IMR-90 (cell line): Measurements from ENCODE around the gene ABITRAM.

Experiments used
- POLR2A ChIP-seq: IDR thresholded peaks from 2 replicates; pipeline ENCODE4 v1.6.1; 2012; ENCODE audit warnings: mild to moderate bottlenecking, low read depth, low read length
- RAD21 ChIP-seq: IDR thresholded peaks from 2 replicates; pipeline ENCODE4 v1.6.1; 2012; ENCODE audit warnings: low read length, improper control_type of control experiment
- TF ChIP-seq, protein P1 (sequence below): conservative IDR thresholded peaks from 2 replicates; pipeline ENCODE4 v1.5.1; 2012; ENCODE audit warnings: mild to moderate bottlenecking, low read depth, low read length, improper control_type of control experiment

DNA sequence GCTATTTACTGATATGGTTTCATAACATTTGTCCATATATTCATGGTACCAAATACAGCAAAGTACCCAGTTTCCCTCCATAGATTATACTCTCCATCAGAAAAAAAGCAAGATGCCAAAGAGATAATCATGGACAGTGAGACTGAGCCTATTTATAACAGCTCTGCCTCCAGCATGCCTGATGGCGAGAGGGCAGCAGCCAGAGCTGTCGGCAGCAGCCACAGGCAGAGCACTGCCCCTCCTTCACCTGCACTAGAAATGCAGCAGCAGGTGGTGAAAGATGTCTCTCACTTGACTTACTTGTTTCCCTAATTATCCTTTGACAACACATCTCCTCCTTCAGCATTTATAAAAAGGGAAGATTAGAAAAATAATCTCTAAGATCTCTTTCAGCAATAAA is 46.7 kb downstream of the ABITRAM start:
- TF ChIP-seq, protein P1, sequence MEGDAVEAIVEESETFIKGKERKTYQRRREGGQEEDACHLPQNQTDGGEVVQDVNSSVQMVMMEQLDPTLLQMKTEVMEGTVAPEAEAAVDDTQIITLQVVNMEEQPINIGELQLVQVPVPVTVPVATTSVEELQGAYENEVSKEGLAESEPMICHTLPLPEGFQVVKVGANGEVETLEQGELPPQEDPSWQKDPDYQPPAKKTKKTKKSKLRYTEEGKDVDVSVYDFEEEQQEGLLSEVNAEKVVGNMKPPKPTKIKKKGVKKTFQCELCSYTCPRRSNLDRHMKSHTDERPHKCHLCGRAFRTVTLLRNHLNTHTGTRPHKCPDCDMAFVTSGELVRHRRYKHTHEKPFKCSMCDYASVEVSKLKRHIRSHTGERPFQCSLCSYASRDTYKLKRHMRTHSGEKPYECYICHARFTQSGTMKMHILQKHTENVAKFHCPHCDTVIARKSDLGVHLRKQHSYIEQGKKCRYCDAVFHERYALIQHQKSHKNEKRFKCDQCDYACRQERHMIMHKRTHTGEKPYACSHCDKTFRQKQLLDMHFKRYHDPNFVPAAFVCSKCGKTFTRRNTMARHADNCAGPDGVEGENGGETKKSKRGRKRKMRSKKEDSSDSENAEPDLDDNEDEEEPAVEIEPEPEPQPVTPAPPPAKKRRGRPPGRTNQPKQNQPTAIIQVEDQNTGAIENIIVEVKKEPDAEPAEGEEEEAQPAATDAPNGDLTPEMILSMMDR, result no peak
- no peak for TF ChIP-seq POLR2A
- TF ChIP-seq RAD21, result no peak
